Gastrocnemius medialis (tissue), 4 donors: Measurements from ENCODE around the gene PACS1.

Experiments used
- POLR2A ChIP-seq, 2 donors: fragments of 450-650 bp; IDR thresholded peaks; one replicate each; pipeline ENCODE4 v1.6.1; 2017; ENCODE audit warnings: antibody characterized with exemption in 2 of 2, mild to moderate bottlenecking in 2 of 2, moderate library complexity in 2 of 2
- TF ChIP-seq, protein P1 (sequence below), 5 experiments: fragments of 450-650 bp in 3 of 5; fragments of 200-600 bp in 2 of 5; sonication (generic) in 2 of 5; IDR thresholded peaks in 4 of 5; conservative IDR thresholded peaks in 1 of 5; 1 replicate in 4 of 5; 2 replicates in 1 of 5; pipeline ENCODE4 v1.5.1; 2016 to 2019; ENCODE audit warnings: antibody characterized with exemption in 5 of 5, mild to moderate bottlenecking in 3 of 5, moderate library complexity in 3 of 5

DNA sequence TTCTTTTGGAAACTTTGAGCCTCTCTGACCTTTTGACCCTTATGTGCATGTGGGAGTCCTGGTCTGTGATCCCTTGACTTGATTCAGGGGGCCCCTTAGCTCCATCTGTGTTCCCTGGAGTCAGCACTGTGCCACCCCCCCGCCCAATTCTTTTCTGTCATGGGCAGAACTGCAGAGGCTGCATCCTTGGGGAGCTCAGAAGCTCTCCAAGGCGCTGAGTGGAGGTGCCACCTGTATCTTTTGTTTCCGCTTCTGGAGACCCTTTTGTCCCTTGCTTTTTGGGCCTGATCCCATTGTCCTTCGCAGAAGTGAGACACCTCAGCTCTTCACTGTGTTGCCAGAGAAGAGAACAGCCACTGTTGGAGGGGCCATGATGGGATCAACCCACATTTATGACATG lies 2.4 kb upstream of the PACS1 start:
- TF ChIP-seq, protein P1, sequence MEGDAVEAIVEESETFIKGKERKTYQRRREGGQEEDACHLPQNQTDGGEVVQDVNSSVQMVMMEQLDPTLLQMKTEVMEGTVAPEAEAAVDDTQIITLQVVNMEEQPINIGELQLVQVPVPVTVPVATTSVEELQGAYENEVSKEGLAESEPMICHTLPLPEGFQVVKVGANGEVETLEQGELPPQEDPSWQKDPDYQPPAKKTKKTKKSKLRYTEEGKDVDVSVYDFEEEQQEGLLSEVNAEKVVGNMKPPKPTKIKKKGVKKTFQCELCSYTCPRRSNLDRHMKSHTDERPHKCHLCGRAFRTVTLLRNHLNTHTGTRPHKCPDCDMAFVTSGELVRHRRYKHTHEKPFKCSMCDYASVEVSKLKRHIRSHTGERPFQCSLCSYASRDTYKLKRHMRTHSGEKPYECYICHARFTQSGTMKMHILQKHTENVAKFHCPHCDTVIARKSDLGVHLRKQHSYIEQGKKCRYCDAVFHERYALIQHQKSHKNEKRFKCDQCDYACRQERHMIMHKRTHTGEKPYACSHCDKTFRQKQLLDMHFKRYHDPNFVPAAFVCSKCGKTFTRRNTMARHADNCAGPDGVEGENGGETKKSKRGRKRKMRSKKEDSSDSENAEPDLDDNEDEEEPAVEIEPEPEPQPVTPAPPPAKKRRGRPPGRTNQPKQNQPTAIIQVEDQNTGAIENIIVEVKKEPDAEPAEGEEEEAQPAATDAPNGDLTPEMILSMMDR (IDR thresholded peaks at IDR 0.05 in 4 of 5, conservative IDR thresholded peaks at IDR 0.05 in 1 of 5), result no peak
- TF ChIP-seq POLR2A (IDR thresholded peaks at IDR 0.05), result no peak
